Kidney (tissue), 14 donors: ENCODE results near the gene CELA1. TPM values are rescaled to one million over a fixed set of nuclear protein-coding genes. Genes with fewer than 3 reads are reported as not detected.

ENCODE experiments used
- DNase-seq, 5 donors: peaks; one replicate each; pipeline ENCODE4 v3.0.0-alpha.2; 2013 to 2020
- FAIRE-seq: peaks from 2 replicates; lab custom pipeline; 2012; peaks lifted over from hg19 to GRCh38; lab: Jason Lieb, UNC
- H3K27ac ChIP-seq, 2 donors: one replicate each; pipeline ENCODE4 v1.7.0; 2013; ENCODE audit warnings: low read depth in 2 of 2, low read length in 2 of 2, inconsistent platforms in 1 of 2
- H3K27me3 ChIP-seq: one replicate; pipeline ENCODE4 v1.7.1; 2013; ENCODE audit warnings: low read length, inconsistent platforms; ENCODE audit not compliant: control insufficient read depth, insufficient read depth
- H3K36me3 ChIP-seq, 3 donors: one replicate each; pipeline versions ENCODE4 v1.7.0 to v1.7.1; 2013; ENCODE audit warnings: low read length in 3 of 3, control low read depth in 1 of 3, inconsistent platforms in 1 of 3; ENCODE audit not compliant: insufficient read depth in 3 of 3, control insufficient read depth in 2 of 3
- H3K4me1 ChIP-seq, 3 donors: one replicate each; pipeline versions ENCODE4 v1.7.0 to v1.7.1; 2013; ENCODE audit warnings: low read length in 3 of 3, inconsistent platforms in 1 of 3, low read depth in 1 of 3; ENCODE audit not compliant: control insufficient read depth in 2 of 3, insufficient read depth in 2 of 3
- H3K4me3 ChIP-seq, 3 donors: one replicate each; pipeline versions ENCODE4 v1.7.0 to v1.8.1; 2013; ENCODE audit warnings: low read length in 3 of 3, control low read depth in 1 of 3, inconsistent platforms in 1 of 3
- H3K9ac ChIP-seq, 3 donors: one replicate each; pipeline versions ENCODE4 v1.7.0 to v1.7.1; 2013; ENCODE audit warnings: low read length in 3 of 3, control low read depth in 1 of 3, inconsistent platforms in 1 of 3
- H3K9me3 ChIP-seq, 3 donors: one replicate each; pipeline versions ENCODE4 v1.7.0 to v1.7.1; 2013; ENCODE audit warnings: low read length in 3 of 3, control low read depth in 1 of 3, inconsistent platforms in 1 of 3; ENCODE audit not compliant: control insufficient read depth in 2 of 3, insufficient read depth in 1 of 3
- CTCF ChIP-seq: IDR thresholded peaks from 3 replicates; pipeline ENCODE4 v1.5.1; 2012; ENCODE audit warnings: mild to moderate bottlenecking, moderate library complexity, borderline replicate concordance; ENCODE audit not compliant: insufficient read depth; ENCODE audit errors: extremely low read depth
- intact Hi-C: fragments of 100-400 bp; cut with DNase I; formaldehyde crosslinking; loops from one replicate; pipeline ENCODE4 v1.11.1; 2022
- polyA plus RNA-seq: library from polyadenylated mRNA; stranded (reverse); fragments of 350-450 nt; fragmentation: Illumina TruSeq; extraction: RNeasy Lipid Tissue Mini Kit (QIAGEN cat#74804); gene quantifications from one replicate; pipeline ENCODE4 v1.2.3, GENCODE V29; 2014; ENCODE audit warnings: low read depth, low replicate concordance; ENCODE audit not compliant: insufficient read depth
- total RNA-seq: library from RNA; stranded (reverse); fragmentation: NEBNext Ultra II Directional; extraction: Animal tissue kit (Norgen Biotek cat#: 25700); gene quantifications from one replicate; pipeline ENCODE4 v1.2.1, GENCODE V29; 2021
- donor health status: control.
- donor health status: control.
- donor health status: control.
- donor health status: control.
- donor health status: control.
- donor health status: DM: yes; HTN: yes; CAD: no.
- donor health status: Normal renal cell carcinoma (clear cell type).

CELA1 gene
- total and polyA plus RNA-seq, 2 donors from 2014 or later, result not detected

- TF ChIP-seq CTCF, result no peak
- Histone ChIP-seq H3K27ac (no peak overlapping the region), H3K9ac (no peak overlapping the region), H3K4me3 (no peak overlapping the region), H3K27me3 (no peaks in the 10 kb centered on the region), H3K4me1 (peaks cover 4 to 8% (median 6%) of the 10 kb centered on the region in 3 donors), H3K36me3 (no peaks in the 10 kb centered on the region), H3K9me3 (no peaks in the 10 kb centered on the region)
- intact Hi-C loops, result no loop called here
- DNase-seq, result no peak
- FAIRE-seq, result no peak
These were observed 27.9 kb upstream of the CELA1 start for GRCh38 chr12:51374361-51374760.

DNA sequence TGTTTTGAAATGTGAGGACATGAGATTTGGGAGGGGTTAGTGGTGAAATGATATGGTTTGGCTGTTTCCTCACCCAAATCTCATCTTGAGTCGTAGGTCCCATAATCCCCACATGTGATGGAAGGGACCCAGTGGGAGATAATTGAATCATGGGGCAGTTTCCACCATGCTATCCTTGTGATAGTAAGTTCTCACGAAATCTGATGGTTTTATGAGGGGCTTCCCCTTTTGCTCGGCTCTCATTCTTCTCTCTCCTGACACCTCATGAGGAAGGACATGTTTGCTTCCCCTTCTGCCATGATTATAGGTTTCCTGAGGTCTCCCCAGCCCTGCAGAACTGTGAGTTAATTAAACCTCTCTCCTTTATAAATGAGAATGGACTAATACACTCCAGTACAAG is 26.7 kb upstream of the CELA1 start:
- no peak for TF ChIP-seq CTCF
- H3K36me3 ChIP-seq, result no peaks in the 10 kb centered on the region
- no peaks in the 10 kb centered on the region for H3K27me3 ChIP-seq
- intact Hi-C loops, result no loop called here
- FAIRE-seq, result no peak
- no peak for DNase-seq
- H3K9me3 ChIP-seq, result no peaks in the 10 kb centered on the region
- H3K4me3 ChIP-seq, result no peak overlapping the region
- no peak overlapping the region for H3K27ac ChIP-seq
- H3K4me1 ChIP-seq, result peaks cover 4 to 8% (median 6%) of the 10 kb centered on the region in 3 donors
- H3K9ac ChIP-seq, result no peak overlapping the region

DNA sequence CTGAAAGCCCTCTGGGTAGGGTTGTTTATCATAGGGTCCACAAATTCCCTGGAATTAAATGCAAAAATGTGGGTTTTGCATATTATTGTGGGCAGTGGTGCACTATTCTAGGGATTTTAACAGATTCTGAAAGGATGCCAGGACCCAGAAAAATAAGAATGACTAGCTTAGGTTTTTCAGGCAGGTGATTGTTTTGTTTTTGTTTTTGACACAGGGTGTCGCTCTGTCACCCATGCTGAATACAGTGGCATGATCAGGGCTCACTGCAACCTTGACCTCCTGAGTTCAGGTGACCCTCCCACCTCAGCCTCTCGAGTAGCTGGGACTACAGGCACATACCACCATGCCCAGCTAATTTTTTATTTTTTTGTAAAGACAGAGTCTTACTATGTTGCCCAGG is 25.5 kb upstream of the CELA1 start:
- TF ChIP-seq CTCF, result peak; percentile 2
- H3K9ac ChIP-seq, result peak overlapping the region in 1 of 3 donors; percentile 53
- peak overlapping the region; percentile 16 to 80 for H3K27ac ChIP-seq
- H3K27me3 ChIP-seq, result no peaks in the 10 kb centered on the region
- DNase-seq, result no peak
- H3K4me1 ChIP-seq, result peaks cover 4 to 8% (median 6%) of the 10 kb centered on the region in 3 donors
- intact Hi-C loops, result no loop called here
- no peaks in the 10 kb centered on the region for H3K36me3 ChIP-seq
- no peak for FAIRE-seq
- H3K4me3 ChIP-seq, result no peak overlapping the region
- H3K9me3 ChIP-seq, result no peaks in the 10 kb centered on the region
